Astrocyte of the cerebellum (primary cell): ENCODE results near the gene POLR2H.

Source experiments
- DNase-seq: peaks from one replicate; pipeline ENCODE4 v3.0.0-alpha.2; 2011; ENCODE audit warnings: low read depth
- H3K4me3 ChIP-seq: 2 replicates; pipeline ENCODE4 v1.5.1; 2011; ENCODE audit warnings: mild to moderate bottlenecking, low read depth, low read length, moderate library complexity
- CTCF ChIP-seq: IDR thresholded peaks from 2 replicates; pipeline ENCODE4 v1.5.1; 2012; ENCODE audit warnings: low read length, low read depth, moderate library complexity, mild to moderate bottlenecking; ENCODE audit errors: missing control alignments
- in situ Hi-C: cut with HindIII; loops from 2 replicates; pipeline ENCODE4 v1.10.0; 2017; ENCODE audit warnings: low sequenced_read_pairs

POLR2H gene

GRCh38 chr3:184386047-184386806 lies 24.7 kb downstream of the POLR2H start:
- TF ChIP-seq CTCF: no peak
- in situ Hi-C loops: no loop called here

GRCh38 chr3:184387174-184387714 lies 25.7 kb downstream of the POLR2H start:
- in situ Hi-C loops: no loop called here
- no peak for DNase-seq
- no peak for TF ChIP-seq CTCF
- H3K4me3 ChIP-seq: no peak overlapping the region

More at GRCh38 chr3:184386047-184386806, 24.7 kb downstream of the POLR2H start:
- H3K4me3 ChIP-seq: no peak overlapping the region
- DNase-seq: no peak

GRCh38 chr3:184388164-184388935 lies 26.8 kb downstream of the POLR2H start:
- no peak overlapping the region for H3K4me3 ChIP-seq
- in situ Hi-C loops: no loop called here
- no peak for DNase-seq
- no peak for TF ChIP-seq CTCF

- no peak for DNase-seq
- TF ChIP-seq CTCF: no peak
- in situ Hi-C loops: no loop called here
- H3K4me3 ChIP-seq: no peak overlapping the region
Measured at GRCh38 chr3:184388936-184389230, 27.4 kb downstream of the POLR2H start.

- in situ Hi-C loops: no loop called here
- no peak for TF ChIP-seq CTCF
- no peak overlapping the region for H3K4me3 ChIP-seq
- no peak for DNase-seq
Measured at GRCh38 chr3:184389384-184389783, 27.9 kb downstream of the POLR2H start.

- DNase-seq: no peak
- in situ Hi-C loops: no loop called here
- no peak for TF ChIP-seq CTCF
- H3K4me3 ChIP-seq: no peak overlapping the region
Measured at GRCh38 chr3:184389935-184390528, 28.5 kb downstream of the POLR2H start.
